Urinary bladder (tissue), 4 donors: ENCODE results near the gene TAAR1. TPM values are rescaled to one million over a fixed set of nuclear protein-coding genes. Genes with fewer than 3 reads are reported as not detected.

Experiments
- DNase-seq: peaks from one replicate; pipeline ENCODE4 v3.0.0-alpha.2; 2015; ENCODE audit errors: extremely low spot score
- H3K27ac ChIP-seq: one replicate; pipeline ENCODE4 v1.5.1; 2013; ENCODE audit warnings: low read depth, mild to moderate bottlenecking, moderate library complexity
- H3K36me3 ChIP-seq: one replicate; pipeline ENCODE4 v1.6.1; 2013; ENCODE audit warnings: mild to moderate bottlenecking, moderate library complexity; ENCODE audit not compliant: insufficient read depth
- H3K4me1 ChIP-seq: one replicate; pipeline ENCODE4 v1.6.1; 2013; ENCODE audit warnings: mild to moderate bottlenecking, moderate library complexity; ENCODE audit not compliant: insufficient read depth
- H3K4me3 ChIP-seq: one replicate; pipeline ENCODE4 v1.5.1; 2013; ENCODE audit warnings: low read depth, low read length
- WGBS: extraction: QIAGEN DNeasy Blood & Tissue Kit; methylation state at CpG from one replicate; pipeline ENCODE4 v1.1.7; 2013; 5-methylcytosine and 5-hydroxymethylcytosine counted together
- polyA plus RNA-seq: library from polyadenylated mRNA; stranded (reverse); fragments of 200-250 nt; gene quantifications from one replicate; pipeline ENCODE4 v1.2.3, GENCODE V29; 2013
- total RNA-seq: library from RNA; depleted of rRNA; stranded (reverse); fragments of >200 nt; gene quantifications from one replicate; pipeline ENCODE4 v1.2.3, GENCODE V29; 2014
- donor health status: healthy with polysubstance abuse.
- donor health status: healthy.

TAAR1 gene
- total and polyA plus RNA-seq, 2 donors, result not detected

GRCh38 chr6:132598473-132598872 is 60.5 kb downstream of the TAAR1 start:
- H3K4me1 ChIP-seq, result no peaks in the 10 kb centered on the region
- 37% methylated on average over 3 of the region's 3 CpGs for WGBS
- no peak overlapping the region for H3K27ac ChIP-seq
- H3K4me3 ChIP-seq, result no peak overlapping the region
- no peak for DNase-seq
- no peaks in the 10 kb centered on the region for H3K36me3 ChIP-seq

GRCh38 chr6:132596201-132596600 is 62.8 kb downstream of the TAAR1 start:
- Histone ChIP-seq H3K36me3 (no peaks in the 10 kb centered on the region), H3K4me1 (no peaks in the 10 kb centered on the region), H3K4me3 (no peak overlapping the region), H3K27ac (no peak overlapping the region)
- DNase-seq, result no peak
- 88% methylated on average over 6 of the region's 6 CpGs for WGBS

Other genes starting within 250 kb of the TAAR1 start
- gene STX7, start 146.1 kb downstream of the TAAR1 start, total RNA-seq, result 41.1 TPM
- gene STX7, start 146.1 kb downstream of the TAAR1 start, polyA plus RNA-seq, result 39.7 TPM
- not detected for gene TAAR9, start 120.9 kb downstream of the TAAR1 start, total RNA-seq
- gene TAAR9, start 120.9 kb downstream of the TAAR1 start, polyA plus RNA-seq, result not detected
- not detected for gene TAAR8, start 106.5 kb downstream of the TAAR1 start, total RNA-seq
- not detected for gene TAAR8, start 106.5 kb downstream of the TAAR1 start, polyA plus RNA-seq
- gene TAAR6, start 88.9 kb downstream of the TAAR1 start, total RNA-seq, result not detected
- gene TAAR6, start 88.9 kb downstream of the TAAR1 start, polyA plus RNA-seq, result not detected
- not detected for gene TAAR5, start 69.4 kb downstream of the TAAR1 start, total RNA-seq
- not detected for gene TAAR5, start 69.4 kb downstream of the TAAR1 start, polyA plus RNA-seq
- not detected for gene TAAR2, start 34.9 kb downstream of the TAAR1 start, total RNA-seq
- gene TAAR2, start 34.9 kb downstream of the TAAR1 start, polyA plus RNA-seq, result not detected
- 0.63 TPM for gene VNN1, start 54.9 kb upstream of the TAAR1 start, total RNA-seq
- 0.68 TPM for gene VNN1, start 54.9 kb upstream of the TAAR1 start, polyA plus RNA-seq
- 5.4 TPM for gene VNN2, start 98.7 kb upstream of the TAAR1 start, total RNA-seq
- gene VNN2, start 98.7 kb upstream of the TAAR1 start, polyA plus RNA-seq, result 0.86 TPM
- 17.7 TPM for gene SLC18B1, start 139.5 kb upstream of the TAAR1 start, total RNA-seq
- gene SLC18B1, start 139.5 kb upstream of the TAAR1 start, polyA plus RNA-seq, result 5.2 TPM
- gene RPS12, start 155.4 kb upstream of the TAAR1 start, total RNA-seq, result 951 TPM
- gene RPS12, start 155.4 kb upstream of the TAAR1 start, polyA plus RNA-seq, result 3,073 TPM